Heart left ventricle (tissue), 13 donors: ENCODE data around the gene CASS4.

Experiments used
- POLR2A ChIP-seq, 2 donors: fragments of 450-650 bp; IDR thresholded peaks; one replicate each; pipeline ENCODE4 v1.6.1; 2017; ENCODE audit warnings: antibody characterized with exemption in 2 of 2, mild to moderate bottlenecking in 2 of 2, moderate library complexity in 2 of 2
- TF ChIP-seq, protein P1 (sequence below), 12 donors: fragments of 200-600 bp; sonication (generic) in 4 of 12; IDR thresholded peaks; one replicate each; pipeline versions ENCODE4 v1.5.0 to v1.8.0; 2018 to 2022; ENCODE audit warnings: antibody characterized with exemption in 12 of 12, mild to moderate bottlenecking in 5 of 12
- donor health status: ischemic (EF 13 %, LVEDD 7.1; RV severe dilation, severe dysfunction).
- donor health status: DM: no; HTN: yes; CAD: no.
- donor health status: DM: no; HTN: no; CAD: no.
- donor health status: ischemic (EF 25% LVEDD 6.9; RV normal size, moderate dysfunction).
- donor health status: ischemic (EF 25% LVEDD 5.7; RV mildly dilated, moderate dysfunction).
- donor health status: ischemic (EF 35%, LVEDD 5.7; RV mildly dilated, moderate dysfunction).
- donor health status: nonischemic (EF 11% LVEDD 7.7; RV severe dilation, severe dysfunction).
- donor health status: DM: yes; HTN: yes; CAD: no.
- donor health status: PGD.
- donor health status: ischemic (EF 29% LVEDD 5.4; RV normal size, mild dysfunction).
- donor health status: nonischemic (EF 23%, LVEDD 6.1; RV moderate dilation, normal function).

DNA sequence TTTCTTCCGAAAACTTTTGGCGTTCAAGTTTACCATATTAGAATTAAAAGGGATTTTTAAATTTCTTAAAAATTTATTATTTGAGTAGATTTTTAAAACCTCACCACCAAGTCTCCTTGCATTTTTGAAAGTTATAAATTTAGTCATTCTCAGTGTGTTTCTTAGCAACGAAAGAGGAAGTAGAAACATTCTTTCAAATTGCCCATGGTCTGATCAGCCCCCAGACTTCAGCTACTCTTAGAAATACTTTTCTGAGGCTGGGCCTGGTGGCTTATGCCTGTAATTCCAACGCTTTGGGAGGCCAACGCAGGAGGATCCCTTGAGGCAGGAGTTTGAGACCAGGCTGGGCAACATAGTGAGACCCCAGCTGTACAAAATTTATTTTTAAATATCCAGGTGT, 41.3 kb downstream of the CASS4 start:
- no peak for TF ChIP-seq POLR2A (IDR thresholded peaks at IDR 0.05)
- TF ChIP-seq, protein P1, sequence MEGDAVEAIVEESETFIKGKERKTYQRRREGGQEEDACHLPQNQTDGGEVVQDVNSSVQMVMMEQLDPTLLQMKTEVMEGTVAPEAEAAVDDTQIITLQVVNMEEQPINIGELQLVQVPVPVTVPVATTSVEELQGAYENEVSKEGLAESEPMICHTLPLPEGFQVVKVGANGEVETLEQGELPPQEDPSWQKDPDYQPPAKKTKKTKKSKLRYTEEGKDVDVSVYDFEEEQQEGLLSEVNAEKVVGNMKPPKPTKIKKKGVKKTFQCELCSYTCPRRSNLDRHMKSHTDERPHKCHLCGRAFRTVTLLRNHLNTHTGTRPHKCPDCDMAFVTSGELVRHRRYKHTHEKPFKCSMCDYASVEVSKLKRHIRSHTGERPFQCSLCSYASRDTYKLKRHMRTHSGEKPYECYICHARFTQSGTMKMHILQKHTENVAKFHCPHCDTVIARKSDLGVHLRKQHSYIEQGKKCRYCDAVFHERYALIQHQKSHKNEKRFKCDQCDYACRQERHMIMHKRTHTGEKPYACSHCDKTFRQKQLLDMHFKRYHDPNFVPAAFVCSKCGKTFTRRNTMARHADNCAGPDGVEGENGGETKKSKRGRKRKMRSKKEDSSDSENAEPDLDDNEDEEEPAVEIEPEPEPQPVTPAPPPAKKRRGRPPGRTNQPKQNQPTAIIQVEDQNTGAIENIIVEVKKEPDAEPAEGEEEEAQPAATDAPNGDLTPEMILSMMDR (IDR thresholded peaks at IDR 0.05), result no peak
